A673 (cell line): ENCODE results near the gene FAM118B. TPM values are rescaled to one million over a fixed set of nuclear protein-coding genes. Genes with fewer than 3 reads are reported as not detected.

Experiments used
- BruUV-seq: library from RNA; stranded (reverse); fragments of 400-500 nt; replicated peaks from 2 replicates; lab custom pipeline; 2021; lab: Mats Ljungman, UMichigan
- CTCF ChIA-PET: fragments of 300-600 bp; sonication (Branson Sonifier 250); formaldehyde crosslinking; loops from one replicate; lab custom pipeline; 2022; ENCODE audit warnings: antibody characterized with exemption; lab: Charles Lee
- POLR2A ChIA-PET: fragments of 300-600 bp; sonication (Branson Sonifier 250); formaldehyde crosslinking; loops from one replicate; lab custom pipeline; 2022; ENCODE audit warnings: antibody characterized with exemption; ENCODE audit not compliant: low non-redundant PET; lab: Charles Lee
- DNase-seq: peaks from one replicate; pipeline ENCODE4 v3.0.0-alpha.2; 2015; ENCODE audit warnings: low spot score
- H3K27ac ChIP-seq: fragments of 200-600 bp; sonication (generic); 2 replicates; pipeline ENCODE4 v1.5.1; 2016; ENCODE audit warnings: mixed run types, low read depth, mild to moderate bottlenecking, mixed read lengths, antibody characterized with exemption, low read length; ENCODE audit not compliant: poor library complexity, severe bottlenecking
- H3K27me3 ChIP-seq: fragments of 200-600 bp; sonication (generic); replicated peaks from 2 replicates; pipeline ENCODE4 v1.6.1; 2017; ENCODE audit warnings: mixed run types, low read depth, mild to moderate bottlenecking, mixed read lengths, antibody characterized with exemption, low read length; ENCODE audit not compliant: insufficient read depth, poor library complexity
- H3K36me3 ChIP-seq: fragments of 200-600 bp; sonication (generic); 2 replicates; pipeline ENCODE4 v1.6.1; 2016; ENCODE audit warnings: mixed run types, mild to moderate bottlenecking, mixed read lengths, antibody characterized with exemption, low read length; ENCODE audit not compliant: insufficient read depth, poor library complexity, severe bottlenecking
- H3K4me1 ChIP-seq: fragments of 200-600 bp; sonication (generic); 2 replicates; pipeline ENCODE4 v1.6.1; 2017; ENCODE audit warnings: mixed run types, mild to moderate bottlenecking, mixed read lengths, antibody characterized with exemption, low read length; ENCODE audit not compliant: insufficient read depth, poor library complexity, severe bottlenecking
- H3K4me3 ChIP-seq: fragments of 200-600 bp; sonication (generic); 2 replicates; pipeline ENCODE4 v1.5.1; 2016; ENCODE audit warnings: low read depth, mixed run types, mild to moderate bottlenecking, mixed read lengths, low read length; ENCODE audit not compliant: poor library complexity, severe bottlenecking
- H3K9me3 ChIP-seq: fragments of 200-600 bp; sonication (generic); 2 replicates; pipeline ENCODE4 v1.6.1; 2016; ENCODE audit warnings: mixed run types, low read depth, mild to moderate bottlenecking, mixed read lengths, antibody characterized with exemption, low read length; ENCODE audit not compliant: poor library complexity, severe bottlenecking
- EZH2 ChIP-seq: fragments of 200-600 bp; sonication (generic); IDR thresholded peaks from 2 replicates; pipeline ENCODE4 v1.6.1; 2017; ENCODE audit warnings: borderline replicate concordance, low read depth, mild to moderate bottlenecking, mixed read lengths, antibody characterized with exemption, low read length; ENCODE audit not compliant: poor library complexity, severe bottlenecking
- intact Hi-C: fragments of 100-400 bp; cut with micrococcal nuclease; formaldehyde crosslinking; loops from one replicate; pipeline ENCODE4 v1.10.0; 2022; ENCODE audit not compliant: unreplicated experiment
- total RNA-seq: library from RNA; stranded (reverse); gene quantifications from 2 replicates; pipeline ENCODE4 v1.2.3, GENCODE V29; 2021
- TF ChIP-seq, protein P1 (sequence below): fragments of 300-800, 200-600 bp; sonication (generic); conservative IDR thresholded peaks from 2 replicates; pipeline ENCODE4 v1.5.1; 2017; ENCODE audit warnings: low read depth, mild to moderate bottlenecking, antibody characterized with exemption, low read length, moderate library complexity, mixed read lengths

Gene FAM118B
- total RNA-seq, 1 experiment from 2014 or later = 34.8 TPM

- POLR2A ChIA-PET = no interaction called here
- no peak for TF ChIP-seq EZH2
- TF ChIP-seq, protein P1, sequence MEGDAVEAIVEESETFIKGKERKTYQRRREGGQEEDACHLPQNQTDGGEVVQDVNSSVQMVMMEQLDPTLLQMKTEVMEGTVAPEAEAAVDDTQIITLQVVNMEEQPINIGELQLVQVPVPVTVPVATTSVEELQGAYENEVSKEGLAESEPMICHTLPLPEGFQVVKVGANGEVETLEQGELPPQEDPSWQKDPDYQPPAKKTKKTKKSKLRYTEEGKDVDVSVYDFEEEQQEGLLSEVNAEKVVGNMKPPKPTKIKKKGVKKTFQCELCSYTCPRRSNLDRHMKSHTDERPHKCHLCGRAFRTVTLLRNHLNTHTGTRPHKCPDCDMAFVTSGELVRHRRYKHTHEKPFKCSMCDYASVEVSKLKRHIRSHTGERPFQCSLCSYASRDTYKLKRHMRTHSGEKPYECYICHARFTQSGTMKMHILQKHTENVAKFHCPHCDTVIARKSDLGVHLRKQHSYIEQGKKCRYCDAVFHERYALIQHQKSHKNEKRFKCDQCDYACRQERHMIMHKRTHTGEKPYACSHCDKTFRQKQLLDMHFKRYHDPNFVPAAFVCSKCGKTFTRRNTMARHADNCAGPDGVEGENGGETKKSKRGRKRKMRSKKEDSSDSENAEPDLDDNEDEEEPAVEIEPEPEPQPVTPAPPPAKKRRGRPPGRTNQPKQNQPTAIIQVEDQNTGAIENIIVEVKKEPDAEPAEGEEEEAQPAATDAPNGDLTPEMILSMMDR = no peak
- Histone ChIP-seq H3K4me1 (no peaks in the 10 kb centered on the region), H3K9me3 (no peaks in the 10 kb centered on the region), H3K27ac (no peak overlapping the region), H3K4me3 (no peak overlapping the region), H3K36me3 (no peaks in the 10 kb centered on the region), H3K27me3 (no peaks in the 10 kb centered on the region)
- intact Hi-C loops = no loop called here
- CTCF ChIA-PET = no interaction called here
- no peak for DNase-seq
- no TSS peak for BruUV-seq
Measured at GRCh38 chr11:126185259-126186024, 26.1 kb upstream of the FAM118B start.

DNA sequence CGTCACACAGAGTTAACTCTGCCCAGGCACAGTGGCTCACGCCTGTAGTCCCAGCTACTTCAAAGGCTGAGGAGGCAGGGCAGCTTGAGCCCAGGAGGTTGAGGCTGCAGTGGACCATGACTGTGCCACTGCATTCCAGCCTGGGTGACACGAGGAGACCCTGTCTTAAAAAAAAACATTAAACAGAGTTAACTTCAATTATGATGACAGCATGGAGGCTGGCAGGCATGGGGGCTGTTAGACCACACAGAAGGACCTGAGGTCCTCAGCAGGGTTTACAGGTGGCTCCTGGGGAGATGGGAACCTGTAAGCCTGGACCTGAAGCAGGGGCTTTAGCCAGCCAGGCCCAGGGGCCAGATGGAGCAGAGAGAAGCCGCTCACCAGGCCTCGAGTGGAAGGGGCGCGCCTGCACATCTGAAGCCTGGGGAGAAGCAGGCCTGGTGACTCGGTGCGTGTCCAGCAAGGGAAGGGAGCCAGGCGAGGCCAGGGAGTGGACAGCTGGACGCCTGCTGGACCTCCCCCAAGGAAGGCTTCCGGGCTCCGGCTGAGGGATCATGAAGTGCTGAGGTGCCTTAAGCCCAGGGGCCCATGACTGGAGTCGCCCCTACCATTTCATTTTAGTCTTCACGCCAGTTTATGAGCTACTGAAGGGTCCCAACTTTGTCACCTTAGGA lies 25.4 kb upstream of the FAM118B start:
- Histone ChIP-seq H3K4me3 (no peak overlapping the region), H3K9me3 (no peaks in the 10 kb centered on the region), H3K27ac (no peak overlapping the region), H3K27me3 (no peaks in the 10 kb centered on the region), H3K36me3 (no peaks in the 10 kb centered on the region), H3K4me1 (no peaks in the 10 kb centered on the region)
- POLR2A ChIA-PET = no interaction called here
- TF ChIP-seq EZH2 = no peak
- TF ChIP-seq, protein P1 = no peak
- intact Hi-C loops = no loop called here
- BruUV-seq = no TSS peak
- CTCF ChIA-PET = interaction anchor here (0.8 kb wide), 1 partner anchor 251 kb away, joined by 3 read pairs; no protein-coding TSS in a partner anchor
- DNase-seq = no peak

GRCh38 chr11:126186708-126187529 lies 24.7 kb upstream of the FAM118B start:
- peak; percentile 19 for DNase-seq
- intact Hi-C loops = no loop called here
- Histone ChIP-seq H3K27me3 (no peaks in the 10 kb centered on the region), H3K36me3 (no peaks in the 10 kb centered on the region), H3K27ac (no peak overlapping the region), H3K9me3 (no peaks in the 10 kb centered on the region), H3K4me3 (no peak overlapping the region), H3K4me1 (no peaks in the 10 kb centered on the region)
- POLR2A ChIA-PET = no interaction called here
- CTCF ChIA-PET = interaction anchor here (0.8 kb wide), 1 partner anchor 252 kb away, joined by 3 read pairs; no protein-coding TSS in a partner anchor
- BruUV-seq = no TSS peak
- TF ChIP-seq, protein P1 = peak; percentile 49
- no peak for TF ChIP-seq EZH2
